Measurements from ENCODE around the gene EMILIN1.

The EMILIN1 gene

GRCh38 chr2:27057184-27057583, 21.2 kb upstream of the EMILIN1 start:
- Histone ChIP-seq H3K36me3 (ENCODE audit: control insufficient read depth, insufficient read depth, low read length) (peaks cover 83% of the 10 kb centered on the region), H3K27ac (ENCODE audit: low read depth, low read length, severe bottlenecking) (no peak overlapping the region), H3K9me3 (ENCODE audit: control insufficient read depth, low read length) (no peaks in the 10 kb centered on the region), H3K4me3 (ENCODE audit: extremely low read depth, insufficient read depth, low read length, poor library complexity, severe bottlenecking) (no peak overlapping the region), H3K4me1 (ENCODE audit: control insufficient read depth, insufficient read depth, low read length, poor library complexity, severe bottlenecking) (peaks cover 7% of the 10 kb centered on the region)
- WGBS, 2 experiments (ENCODE audit: insufficient coverage in 2 of 2) = 94 to 100% methylated on average over 2 to 4 of the region's 6 CpGs

- Histone ChIP-seq H3K9me3 (ENCODE audit: control insufficient read depth, low read length) (no peaks in the 10 kb centered on the region), H3K36me3 (ENCODE audit: control insufficient read depth, insufficient read depth, low read length) (peaks cover 92% of the 10 kb centered on the region), H3K27ac (ENCODE audit: low read depth, low read length, severe bottlenecking) (no peak overlapping the region), H3K4me3 (ENCODE audit: extremely low read depth, insufficient read depth, low read length, poor library complexity, severe bottlenecking) (no peak overlapping the region), H3K4me1 (ENCODE audit: control insufficient read depth, insufficient read depth, low read length, poor library complexity, severe bottlenecking) (no peaks in the 10 kb centered on the region)
- WGBS, 2 experiments (ENCODE audit: insufficient coverage in 2 of 2) = 94 to 97% methylated on average over 10 of the region's 10 CpGs
Measured at GRCh38 chr2:27058210-27058609, 20.2 kb upstream of the EMILIN1 start.

GRCh38 chr2:27059141-27059820, 19.1 kb upstream of the EMILIN1 start:
- WGBS, 2 experiments (ENCODE audit: insufficient coverage in 2 of 2) = 93 to 99% methylated on average over 12 to 13 of the region's 15 CpGs
- Histone ChIP-seq H3K4me1 (ENCODE audit: control insufficient read depth, insufficient read depth, low read length, poor library complexity, severe bottlenecking) (no peaks in the 10 kb centered on the region), H3K27ac (ENCODE audit: low read depth, low read length, severe bottlenecking) (no peak overlapping the region), H3K36me3 (ENCODE audit: control insufficient read depth, insufficient read depth, low read length) (peaks cover 88% of the 10 kb centered on the region), H3K9me3 (ENCODE audit: control insufficient read depth, low read length) (no peaks in the 10 kb centered on the region), H3K4me3 (ENCODE audit: extremely low read depth, insufficient read depth, low read length, poor library complexity, severe bottlenecking) (no peak overlapping the region)

GRCh38 chr2:27060323-27060722, 18.1 kb upstream of the EMILIN1 start:
- Histone ChIP-seq H3K27ac (ENCODE audit: low read depth, low read length, severe bottlenecking) (no peak overlapping the region), H3K4me1 (ENCODE audit: control insufficient read depth, insufficient read depth, low read length, poor library complexity, severe bottlenecking) (no peaks in the 10 kb centered on the region), H3K4me3 (ENCODE audit: extremely low read depth, insufficient read depth, low read length, poor library complexity, severe bottlenecking) (no peak overlapping the region), H3K9me3 (ENCODE audit: control insufficient read depth, low read length) (no peaks in the 10 kb centered on the region), H3K36me3 (ENCODE audit: control insufficient read depth, insufficient read depth, low read length) (peaks cover 86% of the 10 kb centered on the region)
- WGBS, 2 experiments (ENCODE audit: insufficient coverage in 2 of 2) = 80 to 91% methylated on average over 2 to 3 of the region's 3 CpGs

GRCh38 chr2:27065128-27065527, 13.3 kb upstream of the EMILIN1 start:
- Histone ChIP-seq H3K4me3 (ENCODE audit: extremely low read depth, insufficient read depth, low read length, poor library complexity, severe bottlenecking) (no peak overlapping the region), H3K27ac (ENCODE audit: low read depth, low read length, severe bottlenecking) (no peak overlapping the region), H3K36me3 (ENCODE audit: control insufficient read depth, insufficient read depth, low read length) (peaks cover 90% of the 10 kb centered on the region), H3K4me1 (ENCODE audit: control insufficient read depth, insufficient read depth, low read length, poor library complexity, severe bottlenecking) (peaks cover 9% of the 10 kb centered on the region), H3K9me3 (ENCODE audit: control insufficient read depth, low read length) (no peaks in the 10 kb centered on the region)
- WGBS, 2 experiments (ENCODE audit: insufficient coverage in 2 of 2) = 100% methylated on average over 1 of the region's 3 CpGs

GRCh38 chr2:27067385-27067784, 11.0 kb upstream of the EMILIN1 start:
- Histone ChIP-seq H3K9me3 (ENCODE audit: control insufficient read depth, low read length) (no peaks in the 10 kb centered on the region), H3K27ac (ENCODE audit: low read depth, low read length, severe bottlenecking) (no peak overlapping the region), H3K4me3 (ENCODE audit: extremely low read depth, insufficient read depth, low read length, poor library complexity, severe bottlenecking) (no peak overlapping the region), H3K36me3 (ENCODE audit: control insufficient read depth, insufficient read depth, low read length) (peaks cover 77% of the 10 kb centered on the region), H3K4me1 (ENCODE audit: control insufficient read depth, insufficient read depth, low read length, poor library complexity, severe bottlenecking) (peaks cover 13% of the 10 kb centered on the region)
- 92 to 98% methylated on average over 5 of the region's 5 CpGs for WGBS, 2 experiments (ENCODE audit: insufficient coverage in 2 of 2)

GRCh38 chr2:27069436-27069835, 9.0 kb upstream of the EMILIN1 start:
- Histone ChIP-seq H3K9me3 (ENCODE audit: control insufficient read depth, low read length) (no peaks in the 10 kb centered on the region), H3K4me1 (ENCODE audit: control insufficient read depth, insufficient read depth, low read length, poor library complexity, severe bottlenecking) (peaks cover 16% of the 10 kb centered on the region), H3K4me3 (ENCODE audit: extremely low read depth, insufficient read depth, low read length, poor library complexity, severe bottlenecking) (peak overlapping the region; percentile 98), H3K27ac (ENCODE audit: low read depth, low read length, severe bottlenecking) (no peak overlapping the region), H3K36me3 (ENCODE audit: control insufficient read depth, insufficient read depth, low read length) (peaks cover 61% of the 10 kb centered on the region)
- 85 to 94% methylated on average over 6 of the region's 6 CpGs for WGBS, 2 experiments (ENCODE audit: insufficient coverage in 2 of 2)

- 94% methylated on average over 3 to 7 of the region's 8 CpGs for WGBS, 2 experiments (ENCODE audit: insufficient coverage in 2 of 2)
- peaks cover 16% of the 10 kb centered on the region for H3K4me1 ChIP-seq (ENCODE audit: control insufficient read depth, insufficient read depth, low read length, poor library complexity, severe bottlenecking)
- H3K9me3 ChIP-seq (ENCODE audit: control insufficient read depth, low read length) = no peaks in the 10 kb centered on the region
- peaks cover 56% of the 10 kb centered on the region for H3K36me3 ChIP-seq (ENCODE audit: control insufficient read depth, insufficient read depth, low read length)
- H3K4me3 ChIP-seq (ENCODE audit: extremely low read depth, insufficient read depth, low read length, poor library complexity, severe bottlenecking) = peak overlapping the region; percentile 98
- H3K27ac ChIP-seq (ENCODE audit: low read depth, low read length, severe bottlenecking) = no peak overlapping the region
Measured at GRCh38 chr2:27069961-27070618, 8.3 kb upstream of the EMILIN1 start.

- WGBS, 2 experiments (ENCODE audit: insufficient coverage in 2 of 2) = 10 to 11% methylated on average over 11 of the region's 11 CpGs
- Histone ChIP-seq H3K27ac (ENCODE audit: low read depth, low read length, severe bottlenecking) (peak overlapping the region; percentile 83), H3K4me1 (ENCODE audit: control insufficient read depth, insufficient read depth, low read length, poor library complexity, severe bottlenecking) (peaks cover 16% of the 10 kb centered on the region)
Measured at GRCh38 chr2:27070653-27071276, 7.7 kb upstream of the EMILIN1 start.

GRCh38 chr2:27071277-27071989, 7.0 kb upstream of the EMILIN1 start, which contains the start of gene OST4:
Gene OST4, minus strand, starts transcription at chr2:27071654.
- H3K4me3 ChIP-seq (ENCODE audit: extremely low read depth, insufficient read depth, low read length, poor library complexity, severe bottlenecking) = peak within 1 kb of the TSS; percentile 98
- 0% methylated on average over 53 to 82 of the region's 86 CpGs for WGBS, 2 experiments (ENCODE audit: insufficient coverage in 2 of 2)
- peaks cover 16% of the 10 kb centered on the region for H3K4me1 ChIP-seq (ENCODE audit: control insufficient read depth, insufficient read depth, low read length, poor library complexity, severe bottlenecking)
- H3K27ac ChIP-seq (ENCODE audit: low read depth, low read length, severe bottlenecking) = peak within 1 kb of the TSS; percentile 90
- H3K36me3 ChIP-seq (ENCODE audit: control insufficient read depth, insufficient read depth, low read length) = peaks cover 42% of the 10 kb centered on the region
- H3K9me3 ChIP-seq (ENCODE audit: control insufficient read depth, low read length) = no peaks in the 10 kb centered on the region

More at GRCh38 chr2:27070653-27071276, 7.7 kb upstream of the EMILIN1 start:
- Histone ChIP-seq H3K9me3 (ENCODE audit: control insufficient read depth, low read length) (no peaks in the 10 kb centered on the region), H3K4me3 (ENCODE audit: extremely low read depth, insufficient read depth, low read length, poor library complexity, severe bottlenecking) (peak overlapping the region; percentile 98), H3K36me3 (ENCODE audit: control insufficient read depth, insufficient read depth, low read length) (peaks cover 49% of the 10 kb centered on the region)
